ENCODE measurements around the gene OTUD1.

Gene OTUD1

DNA sequence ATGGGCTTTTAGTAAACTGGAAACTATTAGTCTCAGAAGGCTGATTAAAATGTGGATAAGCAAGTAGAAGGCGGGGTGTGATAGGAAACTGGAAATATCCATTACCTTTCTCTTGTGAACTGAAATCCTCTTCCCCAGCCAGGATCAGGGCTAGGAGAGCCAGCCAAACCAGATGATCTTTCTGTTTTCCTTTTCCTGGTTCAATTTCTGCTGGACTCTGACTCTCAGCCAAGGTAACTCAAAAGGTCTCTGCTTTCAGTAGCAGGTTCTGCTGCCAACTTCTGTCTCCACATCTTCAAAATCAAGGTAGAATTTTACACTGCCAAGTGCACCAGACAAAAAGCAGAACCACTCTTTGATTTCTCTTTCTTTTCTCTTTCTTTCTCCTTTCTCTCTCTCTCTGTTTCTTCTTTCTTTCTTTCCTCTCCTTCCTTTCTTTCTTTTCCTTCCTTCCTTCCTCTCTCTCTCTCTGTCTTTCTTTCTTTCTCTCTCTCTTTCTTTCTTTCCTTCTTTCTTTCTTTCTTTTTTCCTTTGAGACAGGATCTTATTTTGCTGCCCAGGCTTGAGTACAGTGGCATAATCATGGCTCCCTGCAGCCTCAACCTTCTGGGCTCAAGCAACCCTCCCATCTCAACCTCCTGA lies 30.8 kb downstream of the OTUD1 start:
- DNase-seq, result no peak

GRCh38 chr10:23472181-23472580 lies 33.3 kb downstream of the OTUD1 start:
- no peak for DNase-seq

GRCh38 chr10:23474081-23474480 lies 35.2 kb downstream of the OTUD1 start:
- no peak for DNase-seq

DNA sequence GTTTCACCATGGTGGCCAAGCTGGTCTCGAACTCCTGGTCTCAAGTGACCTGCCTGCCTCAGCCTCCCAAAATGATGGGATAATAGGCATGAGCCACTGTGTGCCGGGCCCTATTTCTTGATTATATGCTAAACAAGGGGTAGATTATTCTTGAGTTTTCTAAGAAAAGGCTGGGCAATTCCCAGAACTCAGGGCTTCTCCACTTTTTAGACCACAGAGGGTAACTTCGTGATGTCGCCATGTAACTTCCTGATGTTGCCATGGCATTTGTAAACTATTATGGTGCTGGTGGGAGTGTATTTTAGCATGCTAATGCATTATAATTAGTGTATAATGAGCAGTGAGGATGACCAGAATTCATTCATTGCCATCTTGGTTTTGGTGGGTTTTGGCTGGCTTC lies 35.8 kb downstream of the OTUD1 start:
- no peak for DNase-seq

GRCh38 chr10:23478570-23478969 lies 39.7 kb downstream of the OTUD1 start:
- DNase-seq, result no peak

GRCh38 chr10:23479798-23480473 lies 41.1 kb downstream of the OTUD1 start:
- DNase-seq, result no peak

DNA sequence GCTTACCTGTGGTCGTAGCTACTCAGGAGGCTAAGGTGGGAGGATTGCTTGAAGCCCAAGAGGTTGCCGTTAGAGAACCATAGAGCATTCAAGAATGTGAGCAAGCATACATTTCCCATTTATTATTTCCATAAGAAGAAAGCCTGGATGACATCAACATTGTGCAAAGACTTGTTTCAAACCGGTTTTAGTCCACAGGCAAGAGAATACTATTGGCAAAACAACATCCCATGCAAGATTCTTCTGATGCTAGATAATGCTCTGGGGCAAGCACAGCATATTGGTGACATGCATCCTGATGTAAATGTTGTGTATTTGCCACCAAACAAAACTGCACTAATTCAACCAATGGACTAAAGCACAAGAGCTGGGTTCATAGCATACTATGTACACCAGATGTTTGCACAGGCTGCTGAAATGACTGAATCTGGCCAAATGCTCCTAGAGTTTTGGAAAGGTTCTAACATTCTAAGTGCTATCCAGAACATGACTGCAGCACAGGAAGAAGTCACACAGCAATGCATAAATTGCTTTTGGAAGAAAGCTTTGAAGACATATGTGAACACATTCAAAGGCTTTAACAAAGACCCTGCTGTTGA lies 42.6 kb downstream of the OTUD1 start:
- no peak for DNase-seq

GRCh38 chr10:23490115-23490514 lies 51.2 kb downstream of the OTUD1 start:
- DNase-seq, result no peak
